Measurements from ENCODE around the gene FOXR1. TPM values are rescaled to one million over a fixed set of nuclear protein-coding genes. Genes with fewer than 3 reads are reported as not detected.
"Not testable (repeated sequence)": the region's sequence is repeated elsewhere in the genome, so short reads cannot be mapped to it uniquely, and the experiment has no call there.

FOXR1 gene
- total RNA-seq, 1 donor from 2014 or later = not detected

DNA sequence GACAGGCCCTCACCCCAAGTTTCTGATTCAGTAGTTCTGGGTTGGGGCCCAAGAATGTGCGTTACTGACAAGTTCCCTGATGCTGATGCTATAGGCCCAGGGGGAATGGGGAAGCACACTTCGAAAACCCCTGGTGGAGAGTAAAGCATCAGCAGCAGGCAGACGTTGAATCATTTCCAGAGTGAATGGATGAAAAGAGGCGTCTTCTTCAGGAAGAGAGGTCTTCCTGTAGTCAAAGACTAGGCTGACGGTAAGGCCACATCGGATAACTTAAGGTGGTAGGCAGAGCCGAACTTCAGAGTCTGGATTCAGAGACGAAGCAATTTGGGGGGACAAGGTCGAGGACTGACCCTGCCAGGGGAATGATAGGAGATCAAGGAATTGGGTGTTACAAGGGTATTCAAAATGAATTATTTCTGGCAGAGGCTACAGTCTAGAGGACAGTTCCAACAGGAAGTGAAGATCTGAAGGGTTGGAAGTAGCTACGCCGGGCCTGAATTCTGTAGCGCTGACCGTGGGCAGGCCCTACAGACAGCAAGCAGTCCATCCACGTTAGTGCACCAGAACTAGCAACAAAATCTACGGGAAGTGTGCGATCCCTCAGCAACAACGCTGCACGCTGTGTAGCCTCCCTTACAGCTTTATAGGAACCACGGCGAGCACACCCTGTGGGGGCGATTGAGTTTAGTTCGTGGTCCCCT lies 25.5 kb downstream of the FOXR1 start:
- peak; percentile 35 for DNase-seq (ENCODE audit: low spot score)

DNA sequence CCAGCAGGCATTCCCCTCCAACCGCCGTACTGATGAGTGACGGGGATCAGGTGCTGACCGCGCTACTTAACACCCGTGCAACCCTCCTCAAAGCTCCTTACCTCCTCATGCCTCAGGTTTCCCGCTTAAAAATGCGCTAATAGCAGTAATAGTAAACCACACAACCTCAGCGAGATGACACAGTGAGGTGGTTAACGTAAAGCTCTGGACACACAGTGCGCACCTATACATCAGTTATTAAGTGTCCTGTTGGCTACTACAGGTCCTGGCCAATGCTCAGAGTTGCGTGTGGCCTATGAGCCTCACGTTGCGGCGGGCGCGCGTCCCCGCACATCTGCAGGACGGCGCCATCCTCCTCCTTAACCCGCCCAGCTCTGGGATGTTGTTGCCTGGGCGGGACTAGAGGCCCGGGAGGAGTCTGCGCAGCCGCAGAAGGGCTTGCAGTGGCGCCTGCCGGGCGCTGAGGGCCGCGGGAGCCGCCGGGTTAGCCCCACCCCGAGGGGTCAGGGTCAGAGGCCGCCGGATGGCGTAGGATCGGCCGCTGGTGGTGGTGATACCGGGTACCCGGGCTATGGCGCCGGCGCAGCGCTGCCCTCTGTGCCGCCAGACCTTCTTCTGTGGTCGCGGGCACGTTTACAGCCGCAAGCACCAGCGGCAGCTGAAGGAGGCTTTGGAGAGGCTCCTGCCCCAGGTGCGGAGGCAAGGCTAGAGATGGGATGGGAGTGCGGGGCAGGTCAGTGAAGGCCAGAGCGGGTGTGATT lies 26.2 kb downstream of the FOXR1 start, which contains the start of gene CENATAC:
TSS of gene CENATAC (plus strand) at position 512 of the 761 bp plus-strand sequence. CDS start at position 572, 60 bp downstream.
- DNase-seq (ENCODE audit: low spot score) = peak; percentile 96

DNA sequence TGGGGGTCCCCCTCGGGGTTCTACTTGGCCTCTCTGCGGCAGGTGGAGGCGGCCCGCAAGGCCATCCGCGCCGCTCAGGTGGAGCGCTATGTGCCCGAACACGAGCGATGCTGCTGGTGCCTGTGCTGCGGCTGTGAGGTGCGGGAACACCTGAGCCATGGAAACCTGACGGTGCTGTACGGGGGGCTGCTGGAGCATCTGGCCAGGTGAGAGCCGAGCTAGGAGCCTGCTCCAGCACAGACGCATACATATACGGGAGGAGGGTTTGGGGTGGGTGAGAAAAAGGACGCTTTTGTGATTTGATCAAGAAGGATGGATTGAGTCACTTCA lies 26.8 kb downstream of the FOXR1 start:
- no peak for DNase-seq (ENCODE audit: low spot score)

DNA sequence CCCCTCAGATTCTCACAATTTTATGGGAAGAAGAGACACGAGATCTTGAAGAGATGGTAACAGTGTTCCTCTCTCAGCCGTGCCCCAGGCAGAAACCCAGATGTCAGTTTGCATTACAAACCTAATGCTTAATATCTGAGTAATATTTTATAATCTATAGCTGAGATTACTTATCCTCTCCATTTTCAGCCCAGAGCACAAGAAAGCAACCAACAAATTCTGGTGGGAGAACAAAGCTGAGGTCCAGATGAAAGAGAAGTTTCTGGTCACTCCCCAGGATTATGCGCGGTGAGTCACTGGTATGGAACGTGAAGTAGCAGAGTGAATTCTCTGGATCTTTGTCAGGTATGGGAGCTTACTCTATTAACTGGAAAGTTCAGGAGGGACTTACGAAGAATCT lies 27.3 kb downstream of the FOXR1 start:
- DNase-seq (ENCODE audit: low spot score) = peak; percentile 50

DNA sequence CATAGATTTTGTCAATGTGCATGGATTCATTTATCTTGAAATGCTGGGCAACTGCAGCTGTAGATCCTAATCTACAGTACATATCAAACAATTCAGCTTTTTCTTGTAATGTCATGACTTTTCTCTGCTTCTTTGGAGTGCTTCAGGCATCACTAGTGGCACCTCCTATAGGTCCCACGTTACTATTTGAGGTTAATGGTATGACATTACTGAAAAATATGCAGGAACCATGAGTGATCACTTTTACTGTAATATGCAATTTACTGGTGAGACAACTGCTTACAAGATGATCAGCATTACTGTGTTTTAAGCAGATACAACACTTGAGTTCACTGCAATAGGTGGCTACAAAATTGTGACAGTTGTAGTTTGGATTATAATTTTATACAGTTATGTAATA lies 29.3 kb downstream of the FOXR1 start:
- no peak for DNase-seq (ENCODE audit: low spot score)

DNA sequence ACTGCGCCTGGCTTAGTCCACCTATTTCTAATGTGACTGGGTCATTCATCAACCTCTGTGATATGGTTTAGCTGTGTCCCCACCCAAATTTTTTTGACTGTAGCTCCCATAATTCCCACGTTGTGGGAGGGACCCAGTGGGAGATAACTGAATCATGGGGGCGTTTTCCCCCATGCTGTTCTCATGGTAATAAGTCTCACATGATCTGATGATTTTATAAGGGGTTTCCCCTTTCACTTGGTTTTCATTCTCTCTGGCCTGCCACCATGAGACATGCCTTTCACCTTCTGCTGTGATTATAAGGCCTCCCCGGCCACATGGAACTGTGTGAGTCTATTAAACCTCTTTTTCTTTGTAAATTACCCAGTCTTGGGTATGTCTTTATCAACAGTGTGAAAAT lies 35.1 kb downstream of the FOXR1 start:
- DNase-seq (ENCODE audit: low spot score) = no peak

DNA sequence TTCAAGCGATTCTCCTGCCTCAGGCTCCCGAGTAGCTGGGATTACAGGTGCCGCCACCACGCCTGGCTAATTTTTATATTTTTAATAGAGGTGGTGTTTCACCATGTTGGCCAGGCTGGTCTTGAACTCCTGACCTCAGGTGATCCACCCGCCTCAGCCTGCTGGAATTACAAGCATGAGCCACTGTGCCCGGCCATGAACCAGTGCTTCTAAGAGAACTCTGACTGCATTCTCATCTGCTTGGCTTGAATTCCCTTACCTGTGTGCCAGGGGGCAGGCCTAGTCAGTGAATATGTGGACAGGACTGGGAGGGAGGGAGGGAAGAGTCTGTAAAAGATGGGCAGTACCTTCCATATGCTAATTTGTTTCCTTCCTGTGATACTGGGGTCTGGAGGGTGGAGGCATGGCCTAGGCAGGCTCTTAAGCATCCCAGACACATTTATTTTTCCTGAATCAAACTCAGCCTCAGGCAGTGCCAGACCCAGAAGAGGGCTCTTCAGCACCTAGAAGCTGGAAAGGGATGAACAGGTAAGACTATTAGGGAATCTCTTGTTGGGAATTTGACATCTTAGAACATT lies 40.0 kb downstream of the FOXR1 start:
- DNase-seq (ENCODE audit: low spot score) = no peak

DNA sequence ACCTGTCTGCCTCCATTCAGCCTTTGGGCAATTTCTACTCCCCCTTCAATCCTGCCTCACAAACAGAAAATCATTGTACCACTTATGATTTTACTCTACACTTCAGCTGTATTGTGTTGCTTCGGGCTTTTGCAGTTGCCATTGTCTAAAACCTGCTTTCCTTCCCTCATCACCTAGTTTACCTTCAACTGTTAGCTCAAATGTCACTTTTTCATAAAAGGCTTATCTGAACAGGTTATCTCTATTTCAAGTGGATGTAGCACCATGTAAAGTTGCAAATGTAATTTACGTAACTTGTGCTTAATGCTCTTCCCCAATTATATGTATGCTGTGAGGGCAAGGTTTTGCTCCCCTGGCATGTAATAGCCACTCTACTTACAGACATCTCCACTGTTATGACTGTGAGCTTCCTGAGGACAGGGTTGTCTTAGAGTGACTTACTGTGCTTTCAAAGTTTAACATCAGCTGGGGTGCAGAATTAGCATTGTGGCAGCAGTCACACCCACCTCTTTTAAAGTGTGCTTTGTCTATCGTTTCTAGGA lies 41.1 kb downstream of the FOXR1 start:
- no peak for DNase-seq (ENCODE audit: low spot score)

DNA sequence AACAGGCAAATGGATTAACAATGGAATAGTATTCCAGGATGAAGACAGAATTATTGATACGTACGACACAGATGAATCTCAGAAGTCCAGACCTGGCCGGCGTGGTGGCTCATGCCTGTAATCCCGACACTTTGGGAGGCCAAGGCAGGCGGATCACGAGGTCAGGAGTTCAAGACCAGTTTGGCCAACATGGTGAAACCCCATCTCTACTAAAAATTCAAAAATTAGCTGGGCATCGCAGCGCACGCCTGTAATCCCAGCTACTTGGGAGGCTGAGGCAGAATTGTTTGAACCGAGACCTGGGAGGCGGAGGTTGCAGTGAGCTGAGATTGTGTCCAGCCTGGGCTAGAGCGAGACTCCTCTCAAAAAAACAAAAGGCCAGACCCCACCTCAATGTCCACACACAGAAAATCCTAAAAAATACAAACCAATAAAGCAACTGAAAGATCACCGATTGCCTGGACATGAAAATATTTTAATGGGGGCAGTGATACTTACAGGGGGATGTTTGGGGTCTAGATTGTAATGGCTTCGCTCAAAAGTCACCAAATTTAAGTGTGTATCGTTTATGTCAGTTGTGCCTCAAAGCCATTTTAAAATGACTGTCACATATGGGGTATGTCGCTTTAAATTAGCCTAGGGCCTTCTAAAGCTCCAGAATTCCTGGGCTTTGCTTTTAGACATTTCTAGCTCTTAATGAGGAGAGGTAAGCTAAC lies 42.8 kb downstream of the FOXR1 start:
- DNase-seq (ENCODE audit: low spot score) = no peak

DNA sequence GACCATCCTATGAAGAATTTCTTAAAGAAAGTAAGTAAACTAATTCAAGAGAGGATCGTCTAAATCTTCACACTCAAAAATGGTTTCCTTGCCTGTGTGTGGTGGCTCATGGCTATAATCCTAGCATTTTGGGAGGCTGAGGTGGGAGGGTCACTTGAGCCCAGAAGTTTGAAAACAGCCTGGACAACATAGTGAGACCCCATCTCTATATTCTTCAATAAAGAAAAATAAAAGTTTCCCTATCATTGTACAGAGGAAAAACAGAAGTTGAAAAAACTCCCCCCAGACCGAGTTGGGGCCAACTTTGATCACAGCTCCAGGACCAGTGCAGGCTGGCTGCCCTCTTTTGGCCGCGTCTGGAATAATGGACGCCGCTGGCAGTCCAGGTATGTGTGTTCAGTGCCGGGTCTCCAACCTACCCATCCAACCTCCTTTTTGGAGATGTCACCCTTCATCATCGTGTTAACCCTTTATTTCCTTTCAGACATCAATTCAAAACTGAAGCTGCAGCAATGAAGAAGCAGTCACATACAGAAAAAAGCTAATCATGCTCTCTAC lies 43.6 kb downstream of the FOXR1 start:
- DNase-seq (ENCODE audit: low spot score) = no peak

DNA sequence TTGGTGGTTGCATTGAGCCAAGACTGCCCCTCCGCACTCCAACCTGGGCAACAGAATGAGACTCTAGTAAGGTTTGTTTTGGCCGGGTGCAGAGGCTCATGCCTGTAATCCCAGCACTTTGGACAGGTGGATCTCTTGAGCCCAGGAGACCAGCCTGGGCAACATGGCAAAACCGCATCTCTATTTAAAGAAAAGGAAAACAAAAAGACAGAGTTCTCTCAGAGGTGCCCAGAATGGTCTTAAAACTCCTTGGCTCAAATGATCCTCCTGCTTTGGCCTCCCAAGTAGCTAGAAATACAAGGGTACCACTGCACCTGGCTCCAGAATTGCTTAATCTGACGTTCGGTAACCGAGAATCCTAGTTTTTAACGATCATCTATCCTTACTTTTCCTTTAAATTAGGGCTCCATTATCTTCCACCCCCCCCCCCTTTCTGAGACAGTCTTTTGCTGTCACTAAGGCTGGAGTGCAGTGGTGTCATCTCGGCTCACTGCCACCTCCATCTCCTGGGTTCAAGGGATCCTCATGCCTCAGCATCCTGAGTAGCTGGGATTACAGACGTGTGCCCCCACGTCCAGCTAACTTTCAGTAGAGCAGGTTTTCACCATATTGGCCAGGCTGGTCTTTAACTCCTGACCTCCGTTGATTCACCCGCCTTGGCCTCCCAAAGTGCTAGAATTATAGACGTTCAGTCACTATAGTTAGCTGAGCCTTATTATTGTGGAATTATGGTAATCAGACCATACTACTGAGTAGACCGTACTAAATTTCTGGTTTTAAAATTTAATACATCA lies 44.9 kb downstream of the FOXR1 start:
- DNase-seq (ENCODE audit: low spot score) = no peak

DNA sequence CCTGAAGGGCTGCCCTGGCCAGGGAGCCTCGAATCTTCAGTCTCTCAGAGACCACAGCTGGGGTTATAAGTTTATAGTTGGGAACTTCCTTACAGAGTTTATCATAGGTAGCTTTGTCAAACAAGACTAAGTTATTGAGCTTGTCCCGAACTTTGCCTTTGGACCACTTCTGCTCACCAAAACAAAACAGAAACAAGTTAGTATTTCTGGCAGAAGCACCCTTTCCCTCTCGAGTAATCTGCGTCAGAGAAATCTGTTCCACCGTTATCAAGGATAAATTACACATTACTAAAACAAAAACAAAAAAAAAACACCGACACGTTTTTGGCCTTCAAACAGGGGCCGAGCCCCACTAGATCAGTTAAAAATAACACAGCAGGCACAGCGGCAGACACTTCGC lies 45.8 kb downstream of the FOXR1 start:
- not testable (repeated sequence) for DNase-seq (ENCODE audit: low spot score)

DNA sequence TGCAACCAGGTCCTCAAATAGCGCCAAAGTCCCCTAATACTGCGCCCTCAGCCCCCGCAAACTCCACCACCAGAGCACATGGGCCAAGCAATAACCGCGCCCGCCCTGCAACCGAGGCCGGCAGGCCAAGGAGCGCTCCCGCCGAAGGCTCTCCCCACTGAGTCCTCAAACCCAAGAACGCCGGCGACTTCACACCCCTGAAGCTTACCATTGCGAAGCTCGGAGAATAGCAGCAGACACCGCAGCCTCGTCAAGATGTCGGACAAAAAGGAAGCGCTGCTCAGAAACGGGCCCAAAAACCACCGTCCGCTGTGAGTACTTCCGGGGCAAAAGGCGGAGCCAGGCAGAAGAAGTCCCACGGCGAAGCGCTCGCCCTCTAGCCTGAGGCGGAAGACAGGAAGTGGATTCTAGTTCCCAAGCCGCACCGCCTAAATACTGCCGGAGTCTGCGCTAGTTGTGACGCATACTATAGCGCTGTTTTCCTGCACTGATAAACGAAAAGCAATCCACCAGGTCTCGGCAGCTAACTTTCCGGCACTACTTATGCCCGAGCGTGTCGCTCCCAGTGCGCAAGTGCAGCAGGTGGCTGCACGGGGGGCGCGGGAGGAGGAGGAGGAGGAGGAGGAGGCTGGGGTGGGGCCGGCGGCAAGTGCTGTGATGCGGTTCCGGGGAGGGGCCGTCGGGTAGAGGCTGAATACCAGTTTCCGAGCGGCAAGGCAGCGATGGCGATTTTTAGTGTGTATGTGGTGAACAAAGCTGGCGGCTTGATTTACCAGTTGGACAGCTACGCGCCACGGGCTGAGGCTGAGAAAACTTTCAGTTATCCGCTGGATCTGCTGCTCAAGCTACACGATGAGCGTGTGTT lies 46.7 kb downstream of the FOXR1 start, which contains the start of the genes RPS25 and TRAPPC4:
TSS of gene RPS25 (minus strand) at position 270 of the 865 bp plus-strand sequence. CDS start at position 211, 59 bp downstream.
TSS of gene TRAPPC4 (plus strand) at position 693 of the 865 bp plus-strand sequence. CDS start at position 723, 30 bp downstream.
- peak; percentile 99 for DNase-seq (ENCODE audit: low spot score)

DNA sequence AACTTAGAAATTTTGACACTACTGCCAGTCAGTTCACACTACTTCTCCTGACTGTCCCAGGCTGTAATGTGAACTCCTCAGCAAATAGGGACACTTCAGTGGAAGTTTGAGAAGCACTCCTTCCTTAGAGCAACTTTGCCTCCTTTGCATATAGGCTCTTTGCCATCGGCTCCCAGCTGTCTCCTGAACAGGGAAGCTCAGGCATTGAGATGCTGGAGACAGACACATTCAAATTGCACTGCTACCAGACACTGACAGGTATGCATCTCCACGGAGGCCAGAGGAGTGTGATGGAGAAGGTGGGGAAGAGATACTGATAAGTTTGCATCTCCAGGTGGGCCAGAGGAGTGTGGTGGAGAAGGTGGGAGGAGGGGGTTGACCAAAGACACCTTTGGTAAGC lies 48.4 kb downstream of the FOXR1 start:
- DNase-seq (ENCODE audit: low spot score) = no peak

DNA sequence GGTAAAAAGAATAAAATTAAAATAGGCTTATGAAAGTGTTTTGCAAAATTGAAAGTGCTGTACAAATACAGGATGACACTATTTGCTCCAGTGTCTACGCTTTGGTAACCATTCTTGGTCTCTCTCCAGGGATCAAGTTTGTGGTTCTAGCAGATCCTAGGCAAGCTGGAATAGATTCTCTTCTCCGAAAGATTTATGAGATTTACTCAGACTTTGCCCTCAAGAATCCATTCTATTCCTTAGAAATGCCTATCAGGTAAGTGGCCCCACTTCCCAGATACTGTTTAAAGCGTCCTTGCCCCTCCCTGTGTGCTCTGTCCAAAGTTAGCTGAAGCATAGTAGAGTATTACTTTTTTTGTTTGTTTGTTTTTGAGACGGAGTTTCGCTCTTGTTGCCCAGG lies 50.1 kb downstream of the FOXR1 start:
- DNase-seq (ENCODE audit: low spot score) = no peak

DNA sequence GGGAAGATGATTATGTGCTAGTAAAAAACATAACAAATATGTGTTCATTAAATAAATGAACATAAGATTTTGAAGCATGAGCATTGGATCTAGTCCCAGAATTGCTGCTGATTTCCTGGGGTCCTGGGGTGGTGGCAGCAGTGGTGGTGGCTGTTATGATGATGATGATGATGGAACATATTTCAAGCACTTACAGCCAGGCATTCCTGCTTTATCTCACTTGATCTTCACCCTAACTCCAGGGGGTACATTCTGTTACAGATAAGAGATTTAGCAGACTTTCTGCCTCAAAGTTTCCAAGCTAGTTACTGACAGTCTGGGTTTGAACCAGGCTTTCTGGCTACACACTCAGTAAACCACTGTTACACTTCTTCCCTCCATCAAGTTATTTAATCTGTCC lies 52.2 kb downstream of the FOXR1 start:
- no peak for DNase-seq (ENCODE audit: low spot score)

DNA sequence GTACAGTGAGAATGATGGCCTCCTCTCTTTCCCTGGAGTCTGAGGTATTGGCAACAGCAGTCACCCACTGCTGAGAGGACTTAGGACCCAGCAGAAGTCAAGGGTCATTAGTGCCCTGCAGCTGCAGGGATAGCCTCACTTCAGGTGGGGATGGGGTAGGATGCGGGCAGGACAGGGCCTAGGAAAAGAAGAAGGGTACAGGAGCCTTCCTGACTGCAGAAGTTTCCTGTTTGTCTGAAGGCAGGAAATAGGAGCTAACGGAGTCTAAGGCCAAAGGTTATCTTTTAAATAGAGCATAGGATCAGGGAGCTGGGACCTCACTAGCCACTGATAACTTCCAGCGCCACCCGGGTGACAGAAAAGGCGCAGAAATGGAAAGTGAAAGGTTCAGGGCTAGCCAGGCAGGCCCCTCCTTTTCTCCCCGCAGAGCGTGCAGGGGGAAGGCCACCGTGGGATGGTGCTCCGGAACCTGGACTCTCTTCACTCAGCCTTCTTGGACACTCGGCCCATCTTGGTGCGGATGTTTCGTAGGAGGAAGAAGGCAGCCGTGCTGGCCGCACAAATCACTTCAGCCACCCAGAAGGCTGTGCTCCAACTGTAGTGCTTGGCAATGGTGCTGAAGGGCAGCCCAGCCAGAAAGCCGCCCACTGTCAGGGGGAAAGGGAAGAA lies 53.0 kb downstream of the FOXR1 start:
- no peak for DNase-seq (ENCODE audit: low spot score)

DNA sequence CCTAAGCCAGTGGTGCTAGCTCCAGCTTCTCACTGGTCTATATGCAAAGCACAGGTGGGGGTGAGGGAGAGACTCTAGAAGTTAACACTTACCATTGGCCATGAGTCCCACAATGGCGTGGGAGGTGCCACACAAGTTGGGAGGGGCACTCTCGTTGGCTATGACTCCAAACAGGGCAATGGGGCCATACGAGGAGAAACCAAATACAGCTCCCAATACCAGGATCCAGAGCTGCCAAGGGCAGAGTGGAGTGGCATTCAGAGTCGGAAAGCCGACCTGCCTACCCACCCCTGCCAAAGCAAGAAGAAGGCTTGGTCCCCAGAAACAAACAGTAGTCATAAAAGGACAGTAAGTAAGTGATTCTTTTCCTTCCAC lies 53.5 kb downstream of the FOXR1 start:
- no peak for DNase-seq (ENCODE audit: low spot score)

DNA sequence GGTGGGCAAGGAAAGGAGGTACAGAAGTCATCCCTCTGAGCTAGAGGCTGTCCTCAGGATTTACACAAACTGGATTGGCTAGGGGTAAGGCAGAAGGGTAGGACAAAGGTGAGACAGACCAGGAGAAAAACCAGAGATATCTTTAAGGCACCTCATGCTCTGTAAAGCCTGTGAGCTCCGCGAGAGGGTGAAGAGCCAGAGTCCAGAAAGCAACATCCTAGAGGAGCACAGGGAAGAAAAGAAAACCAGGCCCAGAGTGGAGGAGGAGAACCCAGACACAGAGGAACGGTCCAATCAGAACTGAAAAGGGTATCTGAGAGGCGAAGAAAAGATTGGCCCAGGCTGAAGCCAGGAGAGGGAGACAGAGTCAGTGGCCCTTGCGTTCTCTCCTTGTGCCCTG lies 54.0 kb downstream of the FOXR1 start:
- DNase-seq (ENCODE audit: low spot score) = no peak
